HK-2 (cell line): ENCODE measurements around the gene ZNF577.
"Not testable (repeated sequence)": the region's sequence is repeated elsewhere in the genome, so short reads cannot be mapped to it uniquely, and the experiment has no call there.

Experiments used
- DNase-seq: peaks from one replicate; pipeline ENCODE4 v3.0.0-alpha.2; 2018; ENCODE audit not compliant: unreplicated experiment

ZNF577 gene

GRCh38 chr19:51887522-51888498 is at the start of gene ZNF577:
ZNF577 (minus strand) TSS chr19:51887951; CDS start chr19:51880382, 7,569 bp downstream.
- peak; percentile 73 for DNase-seq

DNA sequence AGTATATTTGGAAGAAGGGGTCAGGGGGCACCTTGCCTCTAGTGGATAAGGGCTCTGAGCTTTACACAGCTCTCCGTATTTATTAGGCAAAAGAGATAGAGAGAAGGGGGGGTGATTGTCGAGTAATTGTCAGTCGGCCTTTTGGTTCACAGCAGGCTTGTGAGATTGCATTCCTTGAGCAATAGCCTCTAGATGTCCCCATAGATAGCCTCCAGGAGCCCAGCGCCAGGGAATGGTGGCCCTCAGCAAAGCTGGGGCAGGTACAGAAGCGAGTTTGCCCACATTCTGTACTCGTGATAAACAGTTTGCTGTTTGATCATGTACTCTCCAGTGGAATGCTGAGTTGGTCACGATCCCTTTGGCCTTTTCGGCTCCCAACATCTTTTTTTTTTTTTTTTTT is 44.2 kb upstream of the ZNF577 start:
- DNase-seq: no peak

DNA sequence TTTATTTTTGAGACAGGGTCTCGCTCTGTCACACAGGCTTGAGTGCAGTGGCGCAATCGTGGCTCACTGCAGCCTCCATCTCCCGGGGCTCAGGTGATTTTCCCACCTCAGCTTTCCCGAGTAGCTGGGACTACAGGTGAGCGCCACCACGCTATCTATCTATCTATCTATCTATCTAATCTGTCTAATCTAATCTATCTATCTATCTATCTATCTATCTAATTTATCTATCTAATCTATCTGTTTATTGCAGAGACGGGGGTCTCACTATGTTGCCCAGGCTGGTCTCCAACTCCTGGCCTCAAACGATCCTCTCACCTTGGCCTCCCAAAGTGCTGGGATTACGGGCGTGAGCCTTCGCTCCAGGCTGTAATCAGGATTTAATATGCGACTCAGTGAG is 40.1 kb upstream of the ZNF577 start:
- no peak for DNase-seq

DNA sequence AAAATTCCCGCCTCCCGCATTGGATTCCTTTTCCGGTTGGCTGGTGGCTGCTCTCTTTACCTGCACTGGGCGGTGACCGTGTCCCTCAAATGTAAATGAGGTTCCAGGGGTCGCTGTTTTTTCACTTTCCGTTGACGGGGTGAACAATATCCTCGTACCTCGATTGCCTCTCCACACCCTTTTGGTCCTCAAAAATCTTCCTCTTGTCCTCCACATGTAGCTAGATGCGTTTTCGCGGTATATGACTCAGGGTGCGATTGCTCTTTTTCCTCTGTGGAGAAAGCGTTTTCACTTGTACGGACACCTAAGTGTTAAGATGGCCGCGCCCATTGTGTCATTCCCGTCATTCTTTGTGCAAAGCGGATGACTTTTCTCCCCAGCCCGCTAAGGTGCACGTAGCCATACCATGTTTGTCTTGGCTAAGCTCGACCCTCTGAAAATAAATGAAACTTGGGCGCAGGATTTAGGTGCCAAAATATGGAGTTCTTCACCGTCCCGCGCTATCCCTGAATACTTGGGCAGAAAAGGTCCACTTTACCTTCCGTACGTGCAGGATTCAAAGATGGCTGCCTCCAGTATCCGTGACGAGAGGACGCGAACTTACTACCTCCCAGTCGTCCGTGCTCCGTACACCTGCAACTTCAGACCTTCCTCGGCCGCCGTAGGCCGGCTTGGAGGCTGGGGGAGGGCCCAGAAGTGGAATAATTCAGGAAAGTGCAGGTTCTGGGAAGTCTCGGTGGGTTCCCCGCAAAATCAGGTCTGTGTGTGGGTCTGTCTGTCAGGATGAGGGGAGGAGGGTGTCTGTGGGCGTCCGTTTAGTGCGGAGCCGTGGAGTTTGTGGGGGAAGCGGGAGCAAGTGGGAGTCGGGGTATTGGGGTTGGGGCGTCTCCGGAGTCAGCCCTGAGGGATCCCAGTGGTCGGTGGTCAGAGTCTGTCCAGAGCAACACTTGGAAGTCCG is 39.3 kb upstream of the ZNF577 start, which contains the start of gene ZNF613:
ZNF613 (plus strand) TSS at position 689 of the 958 bp plus-strand sequence. CDS start 8,749 bp downstream, outside the sequence.
- peak; percentile 86 for DNase-seq

DNA sequence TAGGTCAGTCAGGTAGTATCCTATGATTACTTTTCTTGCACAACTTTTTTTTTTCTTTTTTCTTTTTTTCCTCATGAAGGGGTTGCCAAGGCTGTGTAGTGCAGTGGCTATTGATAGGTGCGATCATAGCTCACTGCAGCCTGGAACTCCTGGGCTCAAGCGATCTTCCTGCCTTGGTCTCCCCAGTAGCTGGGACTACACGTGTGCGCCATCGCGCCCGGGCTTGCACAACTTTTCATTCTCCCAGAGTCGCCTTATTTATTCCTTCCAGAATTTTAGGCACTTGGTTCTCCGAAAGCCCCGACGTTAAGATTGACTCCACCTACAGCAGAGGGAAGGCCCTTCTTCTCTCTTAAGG is 38.7 kb upstream of the ZNF577 start:
- no peak for DNase-seq

DNA sequence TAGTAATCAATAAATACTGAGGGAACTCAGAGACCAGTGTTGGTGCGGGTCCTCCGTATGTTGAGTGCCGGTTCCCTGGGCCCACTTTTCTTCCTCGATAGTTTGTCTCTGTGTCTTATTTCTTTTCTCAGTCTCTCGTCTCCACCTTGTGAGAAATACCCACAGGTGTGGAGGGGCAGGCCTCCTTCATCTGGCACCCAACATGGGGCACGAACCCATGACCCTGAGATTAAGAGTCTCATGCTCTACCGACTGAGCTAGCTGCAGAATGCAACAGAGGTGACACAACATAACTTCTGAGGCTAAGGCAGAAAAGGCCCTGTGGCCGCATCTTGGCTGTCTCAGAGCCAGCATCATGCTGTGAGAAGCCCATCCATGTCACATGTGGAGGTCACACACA is 34.2 kb upstream of the ZNF577 start:
- no peak for DNase-seq

GRCh38 chr19:51919606-51920005 is 31.9 kb upstream of the ZNF577 start:
- DNase-seq: no peak

DNA sequence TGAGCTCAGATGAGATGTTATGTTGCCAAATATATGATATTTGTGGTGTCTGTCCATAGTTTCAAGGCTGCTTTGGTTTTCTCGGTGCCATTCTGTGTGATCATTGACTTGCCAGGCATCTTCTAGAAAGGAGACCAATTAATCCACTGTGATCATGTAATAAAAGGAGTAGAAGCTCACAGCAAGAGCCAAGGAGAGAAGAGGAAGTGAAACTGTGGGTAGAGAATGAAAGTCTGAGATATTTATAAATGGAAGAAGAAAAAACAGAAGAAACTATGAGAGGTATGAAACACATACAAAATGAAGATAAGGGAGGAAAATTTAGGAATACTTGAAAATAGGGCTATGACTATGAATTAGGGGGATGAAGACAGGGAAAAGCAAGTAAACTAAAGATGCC is 28.4 kb upstream of the ZNF577 start:
- DNase-seq: no peak

- no peak for DNase-seq
Measured at GRCh38 chr19:51915324-51915867, 27.6 kb upstream of the ZNF577 start.

DNA sequence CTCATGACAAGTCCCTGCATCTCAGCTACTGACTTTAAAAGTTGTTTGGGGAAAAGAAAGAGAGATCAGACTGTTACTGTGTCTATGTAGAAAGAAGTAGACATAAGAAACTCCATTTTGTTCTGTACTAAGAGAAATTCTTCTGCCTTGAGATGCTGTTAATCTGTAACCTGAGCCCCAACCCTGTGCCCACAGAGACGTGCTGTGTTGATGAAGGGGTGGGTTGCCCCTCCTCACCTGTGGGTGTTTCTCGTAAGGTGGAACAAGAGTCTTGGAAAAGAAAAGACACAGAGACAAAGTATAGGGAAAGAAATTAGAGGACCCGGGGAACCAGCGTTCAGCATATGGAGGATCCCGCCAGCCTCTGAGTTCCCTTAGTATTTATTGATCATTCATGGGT is 20.2 kb upstream of the ZNF577 start:
- DNase-seq: not testable (repeated sequence)

DNA sequence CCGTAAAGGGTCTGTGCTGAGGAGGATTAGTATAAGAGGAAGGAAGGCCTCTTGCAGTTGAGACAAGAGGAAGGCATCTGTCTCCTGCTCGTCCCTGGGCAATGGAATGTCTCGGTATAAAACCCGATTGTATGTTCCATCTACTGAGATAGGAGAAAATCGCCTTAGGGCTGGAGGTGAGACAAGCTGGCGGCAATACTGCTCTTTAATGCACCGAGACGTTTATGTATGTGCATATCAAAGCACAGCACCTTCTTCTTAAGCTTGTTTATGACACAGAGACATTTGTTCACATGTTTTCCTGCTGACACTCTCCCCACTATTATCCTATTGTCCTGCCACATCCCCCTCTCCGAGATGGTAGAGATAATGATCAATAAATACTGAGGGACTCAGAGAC is 18.4 kb upstream of the ZNF577 start:
- DNase-seq: not testable (repeated sequence)

GRCh38 chr19:51905639-51906038 is 17.9 kb upstream of the ZNF577 start:
- not testable (repeated sequence) for DNase-seq

GRCh38 chr19:51905206-51905605 is 17.5 kb upstream of the ZNF577 start:
- no peak for DNase-seq

GRCh38 chr19:51904331-51905165 is 16.8 kb upstream of the ZNF577 start, which contains the start of gene ZNF649:
ZNF649 (minus strand) TSS chr19:51905017; CDS start chr19:51900107, 4,910 bp downstream.
- peak; percentile 81 for DNase-seq

- no peak for DNase-seq
Measured at GRCh38 chr19:51903192-51903591, 15.4 kb upstream of the ZNF577 start.

DNA sequence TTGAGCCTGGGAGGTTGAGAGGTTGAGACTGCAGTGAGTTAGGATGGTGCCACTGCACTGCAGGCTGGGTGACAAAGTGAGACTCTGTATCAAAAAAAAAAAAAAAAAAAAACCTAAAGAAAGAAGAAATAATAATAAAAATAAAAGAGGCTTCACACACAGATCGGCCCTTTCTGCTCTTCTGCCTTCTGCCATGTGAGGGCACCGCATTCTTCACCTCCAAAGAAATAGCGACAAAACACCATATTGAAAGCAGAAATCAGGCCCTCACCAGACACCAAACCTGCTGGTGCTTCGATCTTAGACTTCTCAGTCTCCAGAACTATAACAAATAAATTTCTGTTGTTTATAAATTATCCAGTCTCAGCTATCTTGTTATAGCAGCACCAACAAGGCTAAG is 14.1 kb upstream of the ZNF577 start:
- no peak for DNase-seq

DNA sequence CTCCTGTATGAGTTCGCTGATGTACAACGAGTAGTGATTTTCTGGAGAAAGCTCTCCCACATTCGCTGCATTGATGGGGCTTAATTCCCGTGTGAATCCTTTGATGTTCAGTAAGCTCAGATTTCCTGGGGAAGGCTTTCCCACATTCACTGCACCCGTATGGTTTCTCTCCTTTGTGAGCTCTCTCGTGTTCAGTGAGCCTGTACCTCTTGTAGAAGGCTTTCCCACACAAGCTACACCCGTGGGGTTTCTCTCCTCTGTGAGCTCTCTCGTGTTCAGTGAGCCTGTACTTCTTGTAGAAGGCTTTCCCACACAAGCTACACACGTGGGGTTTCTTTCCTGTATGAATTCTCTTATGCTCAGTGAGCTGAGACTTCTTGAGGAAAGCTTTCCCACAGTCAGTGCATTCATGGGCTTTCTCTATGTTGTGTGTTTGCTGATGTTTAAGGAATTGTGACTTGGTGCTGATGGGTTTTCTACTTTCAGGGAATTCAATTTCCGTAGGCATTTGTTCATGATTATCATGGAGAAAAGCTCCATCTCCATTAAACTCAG is 3.5 kb upstream of the ZNF577 start:
- DNase-seq: no peak

- DNase-seq: no peak
Measured at GRCh38 chr19:51889934-51890333, 2.2 kb upstream of the ZNF577 start.

DNA sequence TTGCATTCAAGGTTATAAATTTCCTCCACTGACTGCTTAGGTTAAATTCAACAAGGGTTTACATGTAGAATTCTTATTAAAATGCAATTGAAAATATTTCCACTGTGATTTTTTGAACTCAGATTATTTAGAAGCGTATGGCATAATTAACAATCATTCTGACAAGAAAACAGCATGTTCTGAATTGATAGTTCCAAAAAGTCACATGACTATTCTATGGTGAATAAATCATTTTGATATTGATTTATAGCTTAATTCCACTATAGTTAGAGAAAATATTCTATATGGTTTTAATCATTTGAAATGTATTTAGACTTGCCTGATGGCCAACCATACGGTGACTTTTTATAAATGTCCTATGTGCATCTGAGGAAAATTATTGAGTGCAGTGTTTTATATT is 3.0 kb downstream of the ZNF577 start:
- no peak for DNase-seq

- no peak for DNase-seq
Measured at GRCh38 chr19:51882518-51882917, 5.2 kb downstream of the ZNF577 start.

DNA sequence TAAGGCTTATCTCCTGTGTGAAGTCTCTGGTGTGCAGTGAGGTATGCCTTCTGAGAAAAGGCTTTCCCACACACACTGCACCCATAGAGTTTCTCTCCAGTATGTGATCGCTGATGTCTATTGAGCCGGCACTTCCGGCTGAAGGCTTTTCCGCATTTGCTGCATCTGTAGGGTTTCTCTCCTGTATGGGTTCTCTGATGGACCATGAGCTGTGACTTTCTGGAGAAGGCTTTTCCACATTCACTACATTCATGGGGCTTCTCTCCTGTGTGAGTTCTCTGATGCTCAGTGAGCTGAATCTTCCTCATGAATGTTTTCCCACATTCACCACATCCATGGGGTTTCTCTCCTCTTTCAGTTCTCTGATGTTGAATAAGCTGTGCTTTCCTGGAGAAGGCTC is 14.7 kb downstream of the ZNF577 start:
- DNase-seq: no peak
